ENCODE results near the gene DGKH. TPM values are rescaled to one million over a fixed set of nuclear protein-coding genes. Genes with fewer than 3 reads are reported as not detected.

DGKH gene
- total RNA-seq, 1 donor from 2014 or later: 16.0 TPM

GRCh38 chr13:42022336-42022735, 26.1 kb upstream of the DGKH start:
- Histone ChIP-seq H3K4me3 (no peak overlapping the region), H3K9me3 (no peaks in the 10 kb centered on the region), H3K27me3 (no peaks in the 10 kb centered on the region), H3K36me3 (no peaks in the 10 kb centered on the region), H3K27ac (no peak overlapping the region), H3K4me1 (no peaks in the 10 kb centered on the region)
- DNase-seq (ENCODE audit: low spot score in 2 of 2): no peak
- no peak for TF ChIP-seq CTCF (IDR thresholded peaks at IDR 0.05)
- intact Hi-C loops (cut with DNase I): no loop called here

GRCh38 chr13:42022796-42023493, 25.5 kb upstream of the DGKH start:
- H3K27me3 ChIP-seq: no peaks in the 10 kb centered on the region
- no peak overlapping the region for H3K4me3 ChIP-seq
- no peak for TF ChIP-seq CTCF (IDR thresholded peaks at IDR 0.05)
- no peak for DNase-seq (ENCODE audit: low spot score in 2 of 2)
- no peak overlapping the region for H3K27ac ChIP-seq
- intact Hi-C loops (cut with DNase I): no loop called here
- H3K4me1 ChIP-seq: no peaks in the 10 kb centered on the region
- no peaks in the 10 kb centered on the region for H3K36me3 ChIP-seq
- no peaks in the 10 kb centered on the region for H3K9me3 ChIP-seq

GRCh38 chr13:42027286-42027685, 21.2 kb upstream of the DGKH start:
- Histone ChIP-seq H3K27me3 (no peaks in the 10 kb centered on the region), H3K9me3 (no peaks in the 10 kb centered on the region), H3K4me1 (no peaks in the 10 kb centered on the region), H3K27ac (no peak overlapping the region), H3K36me3 (no peaks in the 10 kb centered on the region), H3K4me3 (no peak overlapping the region)
- no peak for DNase-seq (ENCODE audit: low spot score in 2 of 2)
- intact Hi-C loops (cut with DNase I): no loop called here
- TF ChIP-seq CTCF (IDR thresholded peaks at IDR 0.05): no peak

GRCh38 chr13:42028113-42028799, 20.2 kb upstream of the DGKH start:
- Histone ChIP-seq H3K4me3 (no peak overlapping the region), H3K27me3 (no peaks in the 10 kb centered on the region), H3K4me1 (no peaks in the 10 kb centered on the region), H3K27ac (no peak overlapping the region), H3K9me3 (no peaks in the 10 kb centered on the region), H3K36me3 (no peaks in the 10 kb centered on the region)
- DNase-seq (ENCODE audit: low spot score in 2 of 2): no peak
- no peak for TF ChIP-seq CTCF (IDR thresholded peaks at IDR 0.05)
- intact Hi-C loops (cut with DNase I): no loop called here

- Histone ChIP-seq H3K27me3 (no peaks in the 10 kb centered on the region), H3K27ac (no peak overlapping the region), H3K9me3 (no peaks in the 10 kb centered on the region), H3K36me3 (no peaks in the 10 kb centered on the region), H3K4me1 (no peaks in the 10 kb centered on the region), H3K4me3 (no peak overlapping the region)
- intact Hi-C loops (cut with DNase I): loop anchor here (5.0 kb wide), 1 partner anchor 1054 kb away; no protein-coding TSS in a partner anchor
- DNase-seq (ENCODE audit: low spot score in 2 of 2): no peak
- no peak for TF ChIP-seq CTCF (IDR thresholded peaks at IDR 0.05)
Measured at GRCh38 chr13:42035905-42036521, 12.4 kb upstream of the DGKH start.

Measured in ascending aorta (tissue), 2 donors.